Esophagus mucosa (tissue), 1 donor: ENCODE results near the gene SPATA33. TPM values are rescaled to one million over a fixed set of nuclear protein-coding genes. Genes with fewer than 3 reads are reported as not detected.
"Not testable (repeated sequence)": the region's sequence is repeated elsewhere in the genome, so short reads cannot be mapped to it uniquely, and the experiment has no call there.

Source experiments
- ATAC-seq: fragments of 200-7000 bp; cut with Tn5 transposase; one replicate; pipeline ENCODE4 v1.9.1; 2020
- total RNA-seq: library from RNA; stranded (reverse); gene quantifications from one replicate; pipeline ENCODE4 v1.2.4, GENCODE V29; 2023
- donor health status: DM: yes; HTN: yes; CAD: no.

The SPATA33 gene
- total RNA-seq, 1 donor from 2014 or later: 3.9 TPM

DNA sequence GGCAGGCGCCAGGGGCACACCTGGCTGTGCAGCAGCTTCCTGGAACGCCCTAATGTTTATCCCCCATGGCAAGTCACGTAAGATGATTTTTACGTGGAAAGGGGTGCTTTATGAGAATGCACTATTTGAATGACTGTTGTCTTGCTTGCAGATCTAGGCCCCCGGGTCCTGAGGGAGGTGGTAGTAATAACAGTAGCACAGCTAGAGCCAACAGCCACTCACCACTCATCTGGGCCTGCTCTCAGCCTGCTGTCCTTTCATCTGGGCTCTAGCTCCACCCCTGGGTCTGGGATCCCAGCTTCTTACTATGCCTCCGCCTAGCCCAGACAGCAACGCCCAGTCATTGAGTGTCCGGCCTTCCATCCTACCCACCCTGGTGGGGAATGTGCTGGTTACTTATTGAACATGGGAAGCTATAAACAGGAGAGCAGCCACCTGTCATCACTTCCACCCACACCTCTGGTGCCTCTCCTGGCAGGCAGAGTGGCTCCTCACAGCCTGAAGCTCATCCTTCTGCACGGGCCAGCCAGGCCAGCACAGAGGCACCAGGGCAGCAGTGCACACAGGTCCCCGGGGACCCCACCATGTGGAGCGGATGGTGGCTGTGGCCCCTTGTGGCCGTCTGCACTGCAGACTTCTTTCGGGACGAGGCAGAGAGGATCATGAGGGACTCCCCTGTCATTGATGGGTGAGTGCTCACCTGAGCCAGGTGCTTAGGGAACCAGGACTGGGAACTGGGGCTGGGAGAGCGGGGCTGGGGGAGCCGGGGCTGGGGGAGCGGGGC, 27.6 kb upstream of the SPATA33 start:
- ATAC-seq: no peak

DNA sequence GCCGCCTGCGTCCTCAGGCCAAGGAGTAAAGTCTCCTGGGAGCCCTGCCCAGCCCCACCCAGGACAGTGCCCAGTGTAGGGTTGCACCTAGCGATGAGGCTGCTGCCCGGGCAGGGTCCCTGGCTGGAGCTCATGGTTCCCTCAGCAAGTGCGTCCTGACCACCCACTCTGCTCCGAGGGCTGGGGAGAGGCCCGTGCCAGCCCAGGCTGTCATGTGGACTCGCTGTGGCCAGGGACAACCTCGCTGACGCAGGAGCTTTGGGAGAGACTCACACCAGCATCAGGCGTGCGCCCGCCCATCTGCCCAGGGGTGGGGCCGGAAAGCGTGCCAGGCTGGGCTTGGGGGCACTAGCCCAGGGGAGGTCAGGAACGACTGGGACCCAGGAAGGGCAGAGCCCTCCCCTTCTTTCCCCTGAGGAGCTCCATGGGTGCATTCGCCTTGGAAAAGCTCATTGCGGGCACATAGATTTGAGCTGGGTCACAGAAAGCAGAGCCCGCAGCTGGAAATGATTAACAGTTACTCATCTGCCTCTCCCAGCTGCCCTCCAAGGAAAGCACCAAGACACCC, 24.5 kb upstream of the SPATA33 start:
- peak; percentile 43 for ATAC-seq

DNA sequence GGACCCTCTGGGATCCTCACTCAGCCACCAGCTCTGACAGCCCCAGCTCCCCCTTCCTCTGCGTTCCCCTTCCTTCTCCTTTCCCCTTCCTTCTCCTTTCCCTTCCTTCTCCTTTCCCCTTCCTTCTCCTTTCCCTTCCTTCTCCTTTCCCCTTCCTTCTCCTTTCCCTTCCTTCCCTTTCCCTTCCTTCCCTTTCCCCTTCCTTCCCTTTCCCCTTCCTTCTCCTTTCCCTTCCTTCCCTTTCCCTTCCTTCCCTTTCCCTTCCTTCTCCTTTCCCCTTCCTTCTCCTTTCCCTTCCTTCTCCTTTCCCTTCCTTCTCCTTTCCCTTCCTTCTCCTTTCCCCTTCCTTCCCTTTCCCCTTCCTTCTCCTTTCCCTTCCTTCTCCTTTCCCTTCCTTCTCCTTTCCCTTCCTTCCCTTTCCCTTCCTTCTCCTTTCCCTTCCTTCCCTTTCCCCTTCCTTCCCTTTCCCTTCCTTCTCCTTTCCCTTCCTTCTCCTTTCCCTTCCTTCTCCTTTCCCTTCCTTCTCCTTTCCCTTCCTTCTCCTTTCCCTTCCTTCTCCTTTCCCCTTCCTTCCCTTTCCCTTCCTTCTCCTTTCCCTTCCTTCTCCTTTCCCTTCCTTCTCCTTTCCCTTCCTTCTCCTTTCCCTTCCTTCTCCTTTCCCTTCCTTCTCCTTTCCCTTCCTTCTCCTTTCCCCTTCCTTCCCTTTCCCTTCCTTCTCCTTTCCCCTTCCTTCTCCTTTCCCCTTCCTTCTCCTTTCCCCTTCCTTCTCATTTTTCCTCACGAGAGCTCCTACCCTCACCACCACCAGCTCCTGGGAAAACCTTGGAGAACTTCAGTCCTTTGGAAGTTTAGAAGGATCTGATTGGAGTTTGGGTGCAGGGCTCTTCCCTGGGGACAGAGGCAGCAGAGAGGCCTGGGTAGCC, 22.9 kb upstream of the SPATA33 start:
- not testable (repeated sequence) for ATAC-seq

GRCh38 chr16:89636663-89637062, 21.0 kb upstream of the SPATA33 start:
- ATAC-seq: no peak

DNA sequence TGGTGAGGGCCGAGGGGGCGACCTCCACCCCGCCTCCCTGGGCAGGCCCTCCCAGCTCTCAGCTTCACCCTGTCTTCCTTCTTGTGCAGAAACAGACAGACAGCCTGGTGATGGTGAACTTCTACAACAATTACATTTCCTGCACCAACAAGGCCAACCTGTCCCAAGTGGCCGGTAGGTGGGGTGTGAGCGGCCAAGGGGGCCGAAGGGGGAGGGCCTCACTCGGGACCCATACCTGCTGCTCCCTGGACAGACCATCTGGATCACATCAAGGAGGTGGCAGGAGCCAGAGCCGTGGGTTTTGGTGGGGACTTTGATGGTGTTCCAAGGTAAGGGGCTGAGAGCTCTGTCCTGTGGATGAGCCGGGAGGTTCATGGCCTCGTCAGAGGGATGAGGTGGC, 20.3 kb upstream of the SPATA33 start:
- ATAC-seq: no peak

DNA sequence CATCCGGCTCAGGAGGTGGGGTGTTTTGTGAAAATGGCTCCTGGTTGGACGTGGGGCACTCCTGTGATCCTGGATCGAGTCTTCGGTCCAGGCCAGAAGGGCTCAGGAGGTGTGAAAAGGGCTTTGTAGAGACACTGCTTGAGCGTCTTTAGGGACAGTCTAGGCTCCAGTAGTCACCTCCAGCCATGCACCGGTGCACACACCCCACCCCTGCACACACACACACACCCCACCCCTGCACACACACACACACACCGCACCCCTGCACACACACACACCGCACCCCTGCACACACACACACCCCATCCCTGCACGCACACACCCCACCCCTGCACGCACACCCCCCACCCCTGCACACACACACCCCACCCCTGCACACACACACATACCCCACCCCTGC, 19.2 kb upstream of the SPATA33 start:
- ATAC-seq: no peak

DNA sequence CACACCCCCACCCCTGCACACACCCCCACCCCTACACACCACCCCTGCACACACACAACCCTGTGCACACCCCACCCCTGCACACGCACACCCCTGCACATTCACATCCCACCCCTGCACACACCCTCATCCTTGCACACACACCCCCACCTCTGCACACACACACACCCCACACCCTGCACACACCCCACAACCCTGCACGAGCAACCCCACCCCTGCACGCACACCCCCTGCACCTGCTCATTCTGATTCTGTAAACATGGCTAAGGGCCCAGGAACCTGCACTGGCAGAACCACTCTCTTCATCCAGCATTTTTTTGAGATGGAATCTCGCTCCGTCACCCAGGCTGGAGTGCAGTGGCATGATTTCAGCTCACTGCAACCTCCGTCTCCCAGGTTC, 18.3 kb upstream of the SPATA33 start:
- ATAC-seq: no peak

GRCh38 chr16:89641458-89642119, 16.0 kb upstream of the SPATA33 start:
- no peak for ATAC-seq

DNA sequence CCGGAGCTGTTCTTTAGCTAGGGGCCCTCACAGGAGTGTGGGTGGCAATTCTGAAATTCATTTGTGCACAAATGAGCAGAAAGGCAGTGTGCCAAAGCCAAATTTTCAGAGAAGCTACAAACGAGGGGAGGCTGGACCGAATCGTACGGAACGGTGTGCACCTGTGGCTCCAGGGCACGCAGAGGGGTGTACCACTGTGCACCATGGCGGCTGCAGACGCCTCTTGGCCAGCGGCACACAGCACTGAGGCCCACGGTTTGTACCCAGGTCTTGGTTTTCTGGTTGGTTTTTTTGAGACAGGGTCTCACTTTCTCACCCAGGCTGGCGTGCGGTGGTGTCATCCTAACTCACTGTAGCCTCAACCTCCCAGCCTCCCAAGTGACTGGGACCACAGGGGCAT, 15.1 kb upstream of the SPATA33 start:
- ATAC-seq: no peak

- ATAC-seq: no peak
Observed at GRCh38 chr16:89643769-89644300, 13.8 kb upstream of the SPATA33 start.

GRCh38 chr16:89645122-89645521, 12.5 kb upstream of the SPATA33 start:
- ATAC-seq: no peak

GRCh38 chr16:89646270-89646669, 11.4 kb upstream of the SPATA33 start:
- ATAC-seq: peak; percentile 3

- ATAC-seq: no peak
Observed at GRCh38 chr16:89646906-89647305, 10.7 kb upstream of the SPATA33 start.

GRCh38 chr16:89651584-89651983, 6.1 kb upstream of the SPATA33 start:
- no peak for ATAC-seq

GRCh38 chr16:89653656-89654295, 3.9 kb upstream of the SPATA33 start:
- ATAC-seq: no peak

GRCh38 chr16:89655062-89655643, 2.5 kb upstream of the SPATA33 start:
- ATAC-seq: no peak

DNA sequence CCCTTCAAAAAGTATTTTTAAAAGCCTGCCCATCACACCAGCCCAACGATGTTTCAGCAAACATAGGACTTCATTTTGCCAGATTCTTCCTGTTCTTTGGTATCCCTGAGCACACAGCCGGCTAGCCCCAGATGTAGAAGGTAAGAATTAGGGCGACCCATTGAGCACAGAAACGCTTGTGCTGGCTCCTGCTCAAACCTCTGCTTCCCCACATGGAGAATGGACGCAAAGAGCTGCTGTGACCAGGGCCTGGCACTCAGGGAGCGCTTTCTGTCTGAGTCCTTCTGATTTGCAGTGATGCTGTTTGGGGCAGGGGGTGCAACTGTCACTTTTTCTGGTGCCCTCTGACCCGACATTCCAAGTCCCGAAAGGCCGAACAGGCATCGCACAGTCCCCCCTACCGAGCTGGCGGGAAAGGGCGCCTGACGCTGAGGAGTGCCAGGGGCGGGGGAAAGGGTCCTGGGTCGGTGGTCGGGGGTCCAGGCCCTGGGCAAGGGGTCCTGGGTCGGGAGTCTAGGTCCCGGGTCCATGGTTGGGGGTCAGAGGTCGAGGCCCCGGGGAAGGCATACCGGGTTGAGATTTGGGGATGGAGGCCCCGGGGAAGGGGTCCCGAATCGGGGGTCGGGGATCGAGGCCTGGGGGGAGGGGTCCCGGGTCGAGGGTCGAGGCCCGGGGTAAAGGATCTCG, 1.1 kb upstream of the SPATA33 start:
- no peak for ATAC-seq

- peak; percentile 9 for ATAC-seq
Observed at GRCh38 chr16:89658221-89658879, 714 bp downstream of the SPATA33 start.

GRCh38 chr16:89660146-89660545, 2.5 kb downstream of the SPATA33 start:
- ATAC-seq: no peak

DNA sequence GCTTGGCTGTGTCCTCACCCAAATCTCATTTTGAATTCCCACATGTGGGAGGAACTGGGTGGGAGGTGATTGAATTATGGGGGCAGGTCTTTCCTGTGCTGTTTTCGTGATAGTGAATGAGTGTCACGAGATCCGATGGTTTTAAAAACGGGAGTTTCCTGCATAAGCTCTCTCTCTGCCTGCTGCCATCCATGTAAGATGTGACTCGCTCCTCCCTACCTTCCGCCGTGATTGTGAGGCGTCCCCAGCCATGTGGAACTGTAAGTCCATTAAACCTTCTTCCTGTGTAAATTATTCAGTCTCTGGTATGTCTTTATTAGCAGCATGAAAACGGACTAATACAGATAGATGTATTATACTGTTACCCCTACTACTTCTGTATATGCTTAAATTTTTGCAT, 3.6 kb downstream of the SPATA33 start:
- ATAC-seq: no peak
